Erythroblast (primary cell): ENCODE measurements around the gene CHRDL1.

Experiments
- DNase-seq, 2 experiments: peaks; one replicate each; lab custom pipeline; 2025; lab: John Stamatoyannopoulos, UW
- GATA1 ChIP-seq: IDR thresholded peaks from 2 replicates; pipeline ENCODE4 v1.6.1; 2011; ENCODE audit warnings: low read depth, mild to moderate bottlenecking, control low read depth, low read length, moderate library complexity
- POLR2A ChIP-seq: IDR thresholded peaks from 2 replicates; pipeline ENCODE4 v1.6.1; 2011; ENCODE audit warnings: mild to moderate bottlenecking, low read length

CHRDL1 gene

GRCh38 chrX:110713666-110714065, 82.0 kb downstream of the CHRDL1 start:
- no peak for DNase-seq
- TF ChIP-seq GATA1 (no peak), POLR2A (no peak)

GRCh38 chrX:110706446-110706845, 89.2 kb downstream of the CHRDL1 start:
- no peak for TF ChIP-seq GATA1
- no peak for TF ChIP-seq POLR2A
- no peak for DNase-seq

GRCh38 chrX:110703641-110704040, 92.0 kb downstream of the CHRDL1 start:
- no peak for DNase-seq
- TF ChIP-seq GATA1: no peak
- TF ChIP-seq POLR2A: no peak

- no peak for DNase-seq
- TF ChIP-seq GATA1: no peak
- no peak for TF ChIP-seq POLR2A
These were observed 96.5 kb downstream of the CHRDL1 start for GRCh38 chrX:110699109-110699508.

- no peak for TF ChIP-seq GATA1
- TF ChIP-seq POLR2A: no peak
- DNase-seq: no peak
These were observed 96.9 kb downstream of the CHRDL1 start for GRCh38 chrX:110698696-110699095.

GRCh38 chrX:110692866-110693265, 102.8 kb downstream of the CHRDL1 start:
- TF ChIP-seq GATA1: no peak
- TF ChIP-seq POLR2A: no peak
- DNase-seq: no peak

- no peak for DNase-seq
- TF ChIP-seq POLR2A (no peak), GATA1 (no peak)
These were observed 104.2 kb downstream of the CHRDL1 start for GRCh38 chrX:110691446-110691845.

- no peak for DNase-seq
These were observed 111.0 kb downstream of the CHRDL1 start for GRCh38 chrX:110684653-110685052.

GRCh38 chrX:110683925-110684324, 111.7 kb downstream of the CHRDL1 start:
- no peak for DNase-seq
- no peak for TF ChIP-seq GATA1
- TF ChIP-seq POLR2A: no peak

More at GRCh38 chrX:110684653-110685052, 111.0 kb downstream of the CHRDL1 start:
- no peak for TF ChIP-seq GATA1
- no peak for TF ChIP-seq POLR2A

- no peak for DNase-seq
These were observed 117.0 kb downstream of the CHRDL1 start for GRCh38 chrX:110678591-110678990.

GRCh38 chrX:110675886-110676285, 119.7 kb downstream of the CHRDL1 start:
- no peak for DNase-seq
- TF ChIP-seq GATA1 (no peak), POLR2A (no peak)

More at GRCh38 chrX:110678591-110678990, 117.0 kb downstream of the CHRDL1 start:
- TF ChIP-seq POLR2A (no peak), GATA1 (no peak)

- DNase-seq: no peak
- no peak for TF ChIP-seq POLR2A
- TF ChIP-seq GATA1: no peak
These were observed 124.4 kb downstream of the CHRDL1 start for GRCh38 chrX:110671068-110671803.

GRCh38 chrX:110669572-110669971, 126.0 kb downstream of the CHRDL1 start:
- TF ChIP-seq POLR2A: no peak
- TF ChIP-seq GATA1: no peak
- no peak for DNase-seq

GRCh38 chrX:110667706-110668105, 127.9 kb downstream of the CHRDL1 start:
- no peak for TF ChIP-seq POLR2A
- no peak for DNase-seq

GRCh38 chrX:110665223-110666002, 130.2 kb downstream of the CHRDL1 start:
- DNase-seq: peak; percentile 1 to 25
- TF ChIP-seq POLR2A (no peak), GATA1 (no peak)
